ENCODE measurements around the gene CAMSAP1.
"Not testable (repeated sequence)": the region's sequence is repeated elsewhere in the genome, so short reads cannot be mapped to it uniquely, and the experiment has no call there.

CAMSAP1 gene, protein sequence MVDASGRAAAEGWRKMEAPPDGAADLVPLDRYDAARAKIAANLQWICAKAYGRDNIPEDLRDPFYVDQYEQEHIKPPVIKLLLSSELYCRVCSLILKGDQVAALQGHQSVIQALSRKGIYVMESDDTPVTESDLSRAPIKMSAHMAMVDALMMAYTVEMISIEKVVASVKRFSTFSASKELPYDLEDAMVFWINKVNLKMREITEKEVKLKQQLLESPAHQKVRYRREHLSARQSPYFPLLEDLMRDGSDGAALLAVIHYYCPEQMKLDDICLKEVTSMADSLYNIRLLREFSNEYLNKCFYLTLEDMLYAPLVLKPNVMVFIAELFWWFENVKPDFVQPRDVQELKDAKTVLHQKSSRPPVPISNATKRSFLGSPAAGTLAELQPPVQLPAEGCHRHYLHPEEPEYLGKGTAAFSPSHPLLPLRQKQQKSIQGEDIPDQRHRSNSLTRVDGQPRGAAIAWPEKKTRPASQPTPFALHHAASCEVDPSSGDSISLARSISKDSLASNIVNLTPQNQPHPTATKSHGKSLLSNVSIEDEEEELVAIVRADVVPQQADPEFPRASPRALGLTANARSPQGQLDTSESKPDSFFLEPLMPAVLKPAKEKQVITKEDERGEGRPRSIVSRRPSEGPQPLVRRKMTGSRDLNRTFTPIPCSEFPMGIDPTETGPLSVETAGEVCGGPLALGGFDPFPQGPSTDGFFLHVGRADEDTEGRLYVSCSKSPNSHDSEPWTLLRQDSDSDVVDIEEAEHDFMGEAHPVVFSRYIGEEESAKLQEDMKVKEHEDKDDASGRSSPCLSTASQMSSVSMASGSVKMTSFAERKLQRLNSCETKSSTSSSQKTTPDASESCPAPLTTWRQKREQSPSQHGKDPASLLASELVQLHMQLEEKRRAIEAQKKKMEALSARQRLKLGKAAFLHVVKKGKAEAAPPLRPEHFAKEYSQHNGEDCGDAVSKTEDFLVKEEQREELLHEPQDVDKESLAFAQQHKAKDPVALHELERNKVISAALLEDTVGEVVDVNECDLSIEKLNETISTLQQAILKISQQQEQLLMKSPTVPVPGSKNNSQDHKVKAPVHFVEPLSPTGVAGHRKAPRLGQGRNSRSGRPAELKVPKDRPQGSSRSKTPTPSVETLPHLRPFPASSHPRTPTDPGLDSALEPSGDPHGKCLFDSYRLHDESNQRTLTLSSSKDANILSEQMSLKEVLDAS (N-terminal part only)

DNA sequence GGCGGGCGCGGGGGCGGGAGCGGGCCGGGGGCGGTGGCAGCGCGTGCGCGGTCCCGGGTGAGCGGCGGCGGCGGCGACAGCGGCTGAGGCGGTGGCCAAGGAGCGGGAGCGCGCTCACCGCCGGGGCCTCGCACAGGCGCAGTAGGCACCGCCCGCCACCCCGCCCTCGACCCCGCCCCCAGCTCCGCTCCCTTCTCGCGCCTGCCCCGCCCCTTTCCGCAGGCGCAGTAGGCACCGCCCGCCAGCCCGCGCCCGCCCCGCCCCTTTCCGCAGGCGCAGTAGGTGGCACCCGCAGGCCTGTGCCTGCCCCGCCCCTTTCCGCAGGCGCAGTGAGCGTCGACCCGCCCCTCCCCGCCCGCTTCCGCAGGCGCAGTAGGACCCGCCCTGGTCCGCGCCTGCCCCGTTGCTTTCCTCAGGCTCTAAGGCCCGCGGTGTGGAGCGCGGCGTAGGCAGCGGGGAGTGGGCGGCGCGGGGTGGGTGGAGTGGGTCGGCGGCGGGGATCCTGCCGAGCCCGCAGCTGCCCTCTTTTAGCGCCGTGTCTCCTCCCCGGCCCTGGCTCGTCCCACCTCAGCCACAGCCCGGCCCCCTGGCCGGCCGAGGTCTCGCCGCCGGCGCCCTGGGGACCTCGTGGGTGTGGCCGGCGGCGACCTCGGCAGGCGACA, at the start of gene CAMSAP1:
CAMSAP1 (minus strand) TSS at position 116 of the 662 bp plus-strand sequence. CDS start 387 bp downstream, outside the sequence.
- peak; percentile 94 for DNase-seq (ENCODE audit: low spot score)

GRCh38 chr9:135956802-135957174, 49.4 kb upstream of the CAMSAP1 start:
- DNase-seq (ENCODE audit: low spot score) = no peak

DNA sequence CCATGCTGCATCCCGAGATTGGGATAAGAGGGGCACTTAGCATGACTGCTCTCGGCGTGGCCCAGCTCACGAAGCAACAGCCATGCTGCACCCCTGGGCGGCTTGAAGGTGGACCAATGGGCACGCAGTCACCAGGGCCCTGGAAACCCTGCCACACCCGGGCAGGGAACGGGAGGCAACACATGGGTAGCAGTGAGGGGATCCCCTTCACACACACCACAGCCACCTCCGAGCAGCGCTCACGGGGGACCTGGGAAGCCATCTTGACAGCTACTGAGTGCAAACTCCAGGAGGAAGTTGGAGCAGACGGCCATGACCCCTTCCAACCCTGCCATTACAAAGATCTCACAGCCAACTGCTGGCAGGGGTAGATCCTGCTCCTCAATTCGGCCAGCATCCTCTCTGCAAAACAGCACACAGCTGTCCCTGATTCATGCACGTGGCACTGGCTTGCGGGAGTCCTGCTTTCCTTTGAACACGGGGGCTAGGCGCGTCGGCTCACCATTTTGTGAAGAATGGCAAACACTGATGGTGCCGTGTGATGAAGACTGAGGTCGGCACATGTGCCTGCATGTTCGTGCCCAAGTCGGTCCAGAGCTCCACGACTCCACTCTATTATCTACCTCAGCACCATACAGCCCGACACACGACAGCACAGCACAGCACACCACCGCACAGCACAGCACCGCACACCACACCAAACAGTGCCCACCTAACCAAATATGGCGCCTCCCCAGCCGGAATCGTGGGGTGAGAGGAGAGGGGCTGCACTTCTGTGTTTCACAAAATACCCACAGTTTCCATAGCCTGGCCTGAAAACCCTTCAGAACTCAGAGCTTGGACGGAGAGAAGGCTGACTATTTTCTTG, 48.8 kb upstream of the CAMSAP1 start:
- no peak for DNase-seq (ENCODE audit: low spot score)

- DNase-seq (ENCODE audit: low spot score) = no peak
Measured at GRCh38 chr9:135952664-135953206, 45.4 kb upstream of the CAMSAP1 start.

DNA sequence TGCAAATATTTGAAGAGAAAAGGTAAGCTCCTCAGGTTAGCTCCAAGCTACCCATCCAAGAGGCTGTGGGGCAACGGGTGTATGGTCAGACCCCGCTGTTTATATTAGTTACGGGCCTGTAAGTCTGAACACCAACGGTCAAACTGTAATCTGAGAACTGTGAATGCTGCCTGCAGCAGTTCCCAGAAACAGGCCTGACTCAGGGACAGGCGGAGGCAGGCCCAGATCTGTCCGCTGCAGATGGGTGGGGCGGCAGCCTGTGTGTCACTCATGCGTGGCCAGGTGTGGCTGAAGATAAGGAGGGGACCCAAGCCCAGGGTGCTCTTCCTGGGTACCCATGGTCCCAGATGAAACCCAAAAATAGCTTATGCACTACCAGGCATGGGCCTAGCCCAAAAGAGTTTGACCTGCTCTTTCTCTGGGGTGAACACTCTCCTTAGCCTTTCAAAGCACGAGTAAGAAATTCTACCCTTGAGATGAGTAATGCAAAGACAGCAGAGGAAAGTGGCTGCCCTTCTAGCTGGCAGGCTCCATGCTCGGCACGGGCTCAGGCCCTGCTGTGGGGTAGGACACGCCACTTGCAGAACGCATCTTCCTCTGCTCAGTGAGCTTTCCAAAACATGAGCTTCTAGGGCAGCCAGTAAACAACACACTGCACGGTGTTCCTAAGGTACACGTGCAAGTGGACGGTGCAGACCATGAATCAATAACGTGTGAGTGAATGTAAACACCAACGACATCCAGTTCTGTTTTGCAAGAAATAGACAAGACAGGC, 44.7 kb upstream of the CAMSAP1 start:
- peak; percentile 78 for DNase-seq (ENCODE audit: low spot score)

DNA sequence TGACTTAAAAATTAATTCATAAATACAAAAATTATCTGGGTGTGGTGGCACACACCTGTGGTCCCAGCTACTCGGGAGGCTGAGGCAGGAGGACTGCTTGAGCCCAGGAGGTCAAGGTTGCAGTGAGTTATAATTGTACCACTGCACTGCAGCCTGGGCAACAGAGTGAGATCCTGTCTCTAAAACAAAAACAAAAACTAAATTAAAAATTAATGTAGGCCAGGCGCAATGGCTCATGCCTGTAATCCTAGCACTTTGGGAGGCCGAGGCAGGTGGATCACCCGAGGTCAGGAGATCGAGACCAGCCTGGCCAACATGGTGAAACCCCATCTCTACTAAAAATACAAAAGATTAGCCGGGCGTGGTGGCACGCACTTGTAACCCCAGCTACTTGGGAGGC, 44.0 kb upstream of the CAMSAP1 start:
- DNase-seq (ENCODE audit: low spot score) = not testable (repeated sequence)

DNA sequence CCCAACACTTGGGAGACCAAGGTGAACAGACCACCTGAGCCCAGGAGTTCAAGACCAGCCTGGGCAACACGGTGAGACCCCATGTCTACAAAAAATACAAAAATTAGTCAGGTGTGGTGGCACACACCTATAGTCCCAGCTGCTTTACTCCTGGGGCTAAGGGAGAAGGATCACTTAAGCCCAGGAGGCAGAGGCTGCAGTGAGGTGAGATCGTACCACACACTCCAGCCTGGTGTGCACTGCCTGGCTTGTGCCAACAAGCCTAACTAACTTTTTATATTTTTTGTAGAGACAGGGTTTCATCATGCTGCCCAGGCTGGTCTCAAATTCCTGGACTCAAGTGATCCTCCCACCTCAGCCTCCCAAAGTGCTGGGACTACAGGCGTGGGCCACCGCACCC, 43.5 kb upstream of the CAMSAP1 start:
- not testable (repeated sequence) for DNase-seq (ENCODE audit: low spot score)

- no peak for DNase-seq (ENCODE audit: low spot score)
Measured at GRCh38 chr9:135950135-135950682, 42.9 kb upstream of the CAMSAP1 start.

GRCh38 chr9:135949501-135950134, 42.3 kb upstream of the CAMSAP1 start:
- no peak for DNase-seq (ENCODE audit: low spot score)

DNA sequence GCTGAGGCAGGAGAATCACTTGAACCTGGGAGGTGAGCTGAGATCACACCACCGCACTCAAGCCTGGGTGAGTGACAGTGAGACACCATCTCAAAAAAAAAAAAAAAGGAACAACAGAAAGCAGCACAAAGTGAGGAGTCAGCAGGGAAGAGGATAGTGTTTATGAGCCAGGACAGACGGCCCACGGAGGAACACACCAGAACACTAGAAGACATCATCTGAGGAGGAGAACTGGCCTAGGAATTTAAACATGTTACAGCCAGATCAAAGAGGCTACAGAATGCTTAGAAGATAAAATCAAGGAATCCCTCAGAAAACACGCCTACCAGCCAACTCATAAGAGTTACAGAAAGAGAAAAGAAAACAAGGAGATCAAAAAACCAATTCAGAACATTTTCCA, 41.6 kb upstream of the CAMSAP1 start:
- DNase-seq (ENCODE audit: low spot score) = no peak

GRCh38 chr9:135948446-135948845, 41.1 kb upstream of the CAMSAP1 start:
- no peak for DNase-seq (ENCODE audit: low spot score)

- no peak for DNase-seq (ENCODE audit: low spot score)
Measured at GRCh38 chr9:135947582-135947981, 40.2 kb upstream of the CAMSAP1 start.

- not testable (repeated sequence) for DNase-seq (ENCODE audit: low spot score)
Measured at GRCh38 chr9:135947105-135947504, 39.8 kb upstream of the CAMSAP1 start.

DNA sequence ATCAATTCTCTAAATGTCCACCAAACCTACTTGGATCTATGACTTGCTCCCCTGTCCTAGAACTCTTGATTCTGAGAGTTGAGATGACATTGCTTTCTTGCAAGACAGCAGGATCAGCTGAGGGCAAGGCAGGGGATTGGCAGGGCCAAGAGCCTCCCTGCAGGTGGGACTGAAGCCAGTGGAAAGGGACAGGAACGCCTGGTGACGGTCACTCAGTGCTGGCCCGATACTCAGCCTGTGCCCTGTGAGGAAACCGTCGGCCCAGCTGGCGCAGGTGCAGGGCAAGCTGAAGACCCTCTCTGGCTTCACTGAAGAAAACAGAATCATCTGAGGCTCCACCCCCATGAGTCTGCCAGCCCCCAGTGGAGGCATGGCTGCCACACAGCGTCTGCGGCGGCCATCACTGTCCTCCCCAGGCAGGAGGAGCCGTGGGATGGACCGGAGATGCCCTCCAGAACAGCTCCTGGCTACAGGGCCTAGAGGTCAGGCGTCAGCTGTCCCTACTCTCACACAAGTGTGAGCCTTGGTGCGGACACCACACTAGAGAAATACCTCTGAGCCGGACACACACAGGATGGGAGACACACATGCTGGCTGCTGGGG, 39.1 kb upstream of the CAMSAP1 start:
- no peak for DNase-seq (ENCODE audit: low spot score)

DNA sequence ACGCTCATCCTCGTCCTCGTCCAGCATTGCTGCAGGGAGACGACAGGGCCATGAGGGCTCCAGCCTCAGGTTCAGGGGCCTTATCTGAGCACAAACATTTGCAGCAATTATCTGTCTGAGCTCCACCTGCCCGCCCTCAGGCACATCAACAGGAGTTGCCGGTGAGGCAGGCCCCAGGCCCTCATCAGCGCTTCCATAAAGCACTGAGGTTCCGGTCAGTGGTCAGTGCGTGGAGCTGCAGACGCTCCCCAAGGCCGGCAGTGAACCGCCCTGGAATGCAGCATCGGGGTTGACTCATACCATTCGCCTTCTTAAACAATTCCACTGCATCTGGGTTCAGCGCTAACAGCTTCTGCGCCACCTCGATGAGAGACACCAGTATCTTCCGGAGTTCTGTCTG, 38.6 kb upstream of the CAMSAP1 start:
- no peak for DNase-seq (ENCODE audit: low spot score)

- DNase-seq (ENCODE audit: low spot score) = no peak
Measured at GRCh38 chr9:135944444-135945252, 37.3 kb upstream of the CAMSAP1 start.

DNA sequence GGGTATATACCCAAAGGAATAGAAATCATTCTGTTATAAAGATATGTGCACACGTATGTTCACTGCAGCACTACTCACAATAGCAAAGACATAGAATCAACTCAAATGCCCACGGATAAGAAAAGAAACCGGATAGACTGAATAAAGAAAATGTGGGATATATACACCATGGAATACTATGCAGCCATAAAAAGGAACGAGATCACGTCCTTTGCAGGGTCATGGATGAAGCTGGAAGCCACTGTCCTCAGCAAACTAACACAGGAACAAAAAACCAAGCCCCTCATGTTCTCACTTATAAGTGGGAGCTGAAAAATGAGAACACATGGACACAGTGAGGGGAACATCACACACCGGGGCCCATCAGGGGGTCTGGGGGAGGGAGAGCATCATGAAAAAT, 36.3 kb upstream of the CAMSAP1 start:
- DNase-seq (ENCODE audit: low spot score) = not testable (repeated sequence)
